Measurements from ENCODE around the gene AMMECR1.

GRCh38 chrX:110201799-110202198, 116.1 kb downstream of the AMMECR1 start:
- TF ChIP-seq, protein P1, sequence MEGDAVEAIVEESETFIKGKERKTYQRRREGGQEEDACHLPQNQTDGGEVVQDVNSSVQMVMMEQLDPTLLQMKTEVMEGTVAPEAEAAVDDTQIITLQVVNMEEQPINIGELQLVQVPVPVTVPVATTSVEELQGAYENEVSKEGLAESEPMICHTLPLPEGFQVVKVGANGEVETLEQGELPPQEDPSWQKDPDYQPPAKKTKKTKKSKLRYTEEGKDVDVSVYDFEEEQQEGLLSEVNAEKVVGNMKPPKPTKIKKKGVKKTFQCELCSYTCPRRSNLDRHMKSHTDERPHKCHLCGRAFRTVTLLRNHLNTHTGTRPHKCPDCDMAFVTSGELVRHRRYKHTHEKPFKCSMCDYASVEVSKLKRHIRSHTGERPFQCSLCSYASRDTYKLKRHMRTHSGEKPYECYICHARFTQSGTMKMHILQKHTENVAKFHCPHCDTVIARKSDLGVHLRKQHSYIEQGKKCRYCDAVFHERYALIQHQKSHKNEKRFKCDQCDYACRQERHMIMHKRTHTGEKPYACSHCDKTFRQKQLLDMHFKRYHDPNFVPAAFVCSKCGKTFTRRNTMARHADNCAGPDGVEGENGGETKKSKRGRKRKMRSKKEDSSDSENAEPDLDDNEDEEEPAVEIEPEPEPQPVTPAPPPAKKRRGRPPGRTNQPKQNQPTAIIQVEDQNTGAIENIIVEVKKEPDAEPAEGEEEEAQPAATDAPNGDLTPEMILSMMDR (IDR thresholded peaks at IDR 0.05): no peak
- TF ChIP-seq POLR2AphosphoS5 (IDR thresholded peaks at IDR 0.05): no peak

Data from prostate gland (tissue), 2 donors.